ENCODE measurements around the gene VENTX.

Gene VENTX

DNA sequence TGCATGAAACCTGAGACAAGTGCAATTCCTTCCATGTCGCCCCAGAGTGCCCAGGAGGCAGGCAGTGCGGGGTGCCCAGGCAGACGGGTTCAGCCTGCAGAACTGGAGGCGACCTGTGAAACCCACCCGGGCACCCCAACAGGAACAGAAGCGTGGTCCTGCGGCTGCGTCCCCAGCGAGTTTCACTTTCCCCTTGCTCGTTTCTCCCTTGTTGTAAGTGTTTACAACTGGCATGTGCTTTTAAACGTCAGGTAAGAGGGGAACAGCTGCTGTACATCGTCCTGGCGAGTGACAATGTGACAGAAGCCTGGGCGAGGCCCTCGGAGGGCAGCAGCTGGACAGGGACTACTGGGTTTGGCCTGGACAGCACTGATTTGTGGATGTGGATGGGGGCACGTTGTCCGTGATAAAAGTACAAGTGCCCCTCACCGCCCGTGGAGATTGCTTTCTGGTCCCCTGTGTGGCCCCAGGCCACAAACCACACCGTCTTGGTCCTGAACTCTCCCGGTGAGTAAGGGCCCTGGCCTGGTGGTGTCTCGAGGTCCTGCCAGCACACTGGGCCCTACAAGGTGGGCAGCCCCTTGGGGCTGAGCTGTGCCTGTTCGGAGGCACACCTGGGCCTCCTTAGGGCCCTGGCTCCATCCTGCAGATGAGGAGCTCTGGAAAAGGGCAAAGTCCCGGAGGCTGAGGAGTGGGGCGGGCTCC lies 4.0 kb downstream of the VENTX start:
- Histone ChIP-seq H3K27ac (ENCODE audit: low read depth, low read length) (no peak overlapping the region), H3K4me1 (ENCODE audit: insufficient read depth, low read length) (peaks cover 4% of the 10 kb centered on the region; the same call in 1 of the 2 replicates), H3K9ac (ENCODE audit: low read depth, low read length) (no peak overlapping the region), H3K9me3 (ENCODE audit: insufficient read depth, low read depth, low read length) (no peaks in the 10 kb centered on the region), H3K4me3 (ENCODE audit: low read length) (no peak overlapping the region), H3K27me3 (ENCODE audit: insufficient read depth, low read length) (peaks cover 29% of the 10 kb centered on the region), H3K36me3 (ENCODE audit: insufficient read depth, low read length) (no peaks in the 10 kb centered on the region)
- 93% methylated on average over 25 of the region's 25 CpGs for WGBS

DNA sequence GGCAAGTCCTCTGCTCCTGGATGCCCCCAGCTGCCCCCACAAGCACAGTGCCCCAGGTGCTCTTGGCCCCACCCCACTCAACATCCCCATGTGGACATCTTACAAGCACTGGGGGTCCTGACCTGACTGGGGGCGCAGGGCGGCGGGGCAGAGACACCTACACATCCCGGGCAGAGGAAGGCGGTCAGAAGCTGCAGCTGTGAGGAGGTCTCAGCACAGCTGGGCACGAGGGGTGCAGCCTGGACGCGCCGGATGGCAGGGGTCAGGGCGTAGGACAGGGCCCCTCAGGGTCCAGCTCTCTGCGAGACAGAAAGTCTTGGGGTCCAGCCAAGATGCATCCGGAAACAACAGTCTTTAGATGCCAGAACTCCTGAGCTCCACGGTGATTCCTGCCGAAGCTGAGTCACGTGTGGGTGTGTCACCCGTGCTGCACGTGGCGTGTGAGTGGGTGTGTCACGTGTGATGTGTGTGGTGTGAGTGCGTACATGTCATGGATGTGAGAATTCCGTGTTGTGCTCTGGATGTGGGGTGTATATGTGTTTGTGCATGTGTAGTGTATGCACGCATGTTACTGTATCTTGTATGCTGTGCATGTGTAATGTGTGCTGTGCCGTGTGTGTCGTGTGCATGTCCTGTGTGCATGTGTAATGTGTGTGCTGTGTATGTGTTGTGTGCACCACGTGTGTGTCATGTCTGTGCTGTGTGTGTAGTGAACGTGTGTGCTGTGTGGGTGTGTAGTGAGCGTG lies 5.1 kb downstream of the VENTX start:
- 93% methylated on average over 27 of the region's 27 CpGs for WGBS
- no peak overlapping the region for H3K4me3 ChIP-seq (ENCODE audit: low read length)
- peaks cover 9% of the 10 kb centered on the region for H3K4me1 ChIP-seq (ENCODE audit: insufficient read depth, low read length)
- no peak overlapping the region for H3K27ac ChIP-seq (ENCODE audit: low read depth, low read length)
- H3K9me3 ChIP-seq (ENCODE audit: insufficient read depth, low read depth, low read length): no peaks in the 10 kb centered on the region
- H3K27me3 ChIP-seq (ENCODE audit: insufficient read depth, low read length): peaks cover 18% of the 10 kb centered on the region
- H3K36me3 ChIP-seq (ENCODE audit: insufficient read depth, low read length): no peaks in the 10 kb centered on the region
- no peak overlapping the region for H3K9ac ChIP-seq (ENCODE audit: low read depth, low read length)

DNA sequence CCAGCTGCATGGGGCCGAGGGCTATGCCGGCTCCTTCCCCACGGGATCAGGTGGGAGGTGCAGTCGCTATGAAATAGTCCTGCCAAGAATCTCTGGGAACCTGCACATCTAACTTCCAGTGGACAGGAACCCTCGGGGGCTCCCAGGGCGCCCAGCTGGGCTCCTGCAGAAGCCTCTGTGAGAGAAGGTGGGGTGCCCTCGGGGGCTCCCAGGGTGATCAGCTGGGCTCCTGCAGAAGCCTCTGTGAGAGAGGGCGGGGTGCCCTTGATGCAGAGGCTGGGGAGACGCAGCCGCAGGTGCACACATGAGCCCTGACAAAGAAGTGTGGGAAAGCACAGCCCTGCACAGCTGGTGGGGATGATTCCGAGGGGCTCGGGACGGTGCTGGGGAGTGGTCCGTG lies 5.9 kb downstream of the VENTX start:
- peaks cover 8% of the 10 kb centered on the region for H3K4me1 ChIP-seq (ENCODE audit: insufficient read depth, low read length)
- WGBS: 85% methylated on average over 14 of the region's 14 CpGs
- H3K27me3 ChIP-seq (ENCODE audit: insufficient read depth, low read length): peaks cover 10% of the 10 kb centered on the region
- no peak overlapping the region for H3K9ac ChIP-seq (ENCODE audit: low read depth, low read length)
- no peaks in the 10 kb centered on the region for H3K36me3 ChIP-seq (ENCODE audit: insufficient read depth, low read length)
- no peak overlapping the region for H3K4me3 ChIP-seq (ENCODE audit: low read length)
- H3K27ac ChIP-seq (ENCODE audit: low read depth, low read length): no peak overlapping the region
- no peaks in the 10 kb centered on the region for H3K9me3 ChIP-seq (ENCODE audit: insufficient read depth, low read depth, low read length)

DNA sequence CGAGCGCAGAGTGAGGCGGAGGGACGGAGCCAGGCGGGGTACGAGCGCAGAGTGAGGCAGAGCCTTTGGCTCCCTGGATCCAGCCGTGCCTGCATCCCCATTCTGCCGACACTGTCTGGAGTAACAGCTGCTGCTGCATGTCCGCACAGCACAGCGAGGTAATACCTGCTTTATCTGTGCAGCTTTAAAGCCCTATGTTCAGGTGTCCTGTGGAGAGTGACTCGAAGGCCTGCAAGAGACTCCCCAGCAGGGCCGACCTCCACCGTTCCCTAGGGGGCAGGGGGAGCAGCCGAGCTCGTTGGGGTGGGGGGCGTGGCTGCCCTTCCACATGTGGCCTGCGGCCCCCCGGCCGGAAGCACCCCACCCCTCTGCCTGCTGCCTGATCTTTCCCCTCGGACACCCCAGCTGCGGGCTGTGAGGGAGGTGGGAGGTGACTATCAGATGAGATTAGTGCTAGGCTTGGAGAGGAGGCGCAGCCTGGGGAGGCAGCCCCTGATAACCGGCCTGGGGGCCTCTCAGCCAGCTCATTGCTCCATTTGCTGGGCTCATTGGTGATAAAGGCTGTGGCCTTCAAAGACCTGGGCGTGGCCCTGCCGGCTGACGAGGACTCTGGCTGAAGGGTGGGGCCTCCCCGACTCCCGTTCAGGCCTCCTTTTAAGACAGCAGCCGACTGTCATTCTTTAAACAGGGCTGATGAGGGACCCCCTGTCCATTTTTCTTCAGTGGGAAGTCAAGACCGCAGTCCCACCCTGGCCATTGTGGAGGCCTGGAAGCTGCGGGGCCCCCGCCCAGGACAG lies 8.0 kb downstream of the VENTX start:
- 76% methylated on average over 31 of the region's 33 CpGs for WGBS
- Histone ChIP-seq H3K27ac (ENCODE audit: low read depth, low read length) (no peak overlapping the region), H3K9me3 (ENCODE audit: insufficient read depth, low read depth, low read length) (no peaks in the 10 kb centered on the region), H3K27me3 (ENCODE audit: insufficient read depth, low read length) (peaks cover 6% of the 10 kb centered on the region), H3K4me3 (ENCODE audit: low read length) (no peak overlapping the region), H3K4me1 (ENCODE audit: insufficient read depth, low read length) (peaks cover 5% of the 10 kb centered on the region; the same call in 1 of the 2 replicates), H3K36me3 (ENCODE audit: insufficient read depth, low read length) (no peaks in the 10 kb centered on the region), H3K9ac (ENCODE audit: low read depth, low read length) (no peak overlapping the region)

DNA sequence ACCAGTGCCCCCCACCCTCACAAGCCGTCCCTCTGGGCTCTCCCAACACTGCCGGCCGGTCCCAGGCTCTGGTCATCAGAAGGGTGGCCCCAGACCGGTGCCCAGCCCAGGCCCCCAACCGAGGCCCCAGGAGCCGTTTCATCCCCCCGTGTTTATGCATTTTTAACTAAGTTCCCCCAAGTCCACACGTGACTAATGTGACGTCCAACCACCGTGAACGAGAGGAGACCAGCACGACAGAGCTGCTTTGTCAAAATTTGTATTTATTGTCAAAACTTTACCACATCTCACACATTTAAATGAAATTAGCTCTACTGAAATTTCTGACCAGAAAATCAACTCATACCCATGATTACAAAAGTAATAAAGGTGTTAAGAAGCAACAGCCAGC lies 8.6 kb downstream of the VENTX start:
- Histone ChIP-seq H3K9me3 (ENCODE audit: insufficient read depth, low read depth, low read length) (no peaks in the 10 kb centered on the region), H3K4me3 (ENCODE audit: low read length) (no peak overlapping the region), H3K9ac (ENCODE audit: low read depth, low read length) (no peak overlapping the region), H3K36me3 (ENCODE audit: insufficient read depth, low read length) (no peaks in the 10 kb centered on the region), H3K27me3 (ENCODE audit: insufficient read depth, low read length) (peaks cover 6% of the 10 kb centered on the region), H3K4me1 (ENCODE audit: insufficient read depth, low read length) (peaks cover 5% of the 10 kb centered on the region; the same call in 1 of the 2 replicates), H3K27ac (ENCODE audit: low read depth, low read length) (no peak overlapping the region)
- WGBS: 86% methylated on average over 12 of the region's 12 CpGs

DNA sequence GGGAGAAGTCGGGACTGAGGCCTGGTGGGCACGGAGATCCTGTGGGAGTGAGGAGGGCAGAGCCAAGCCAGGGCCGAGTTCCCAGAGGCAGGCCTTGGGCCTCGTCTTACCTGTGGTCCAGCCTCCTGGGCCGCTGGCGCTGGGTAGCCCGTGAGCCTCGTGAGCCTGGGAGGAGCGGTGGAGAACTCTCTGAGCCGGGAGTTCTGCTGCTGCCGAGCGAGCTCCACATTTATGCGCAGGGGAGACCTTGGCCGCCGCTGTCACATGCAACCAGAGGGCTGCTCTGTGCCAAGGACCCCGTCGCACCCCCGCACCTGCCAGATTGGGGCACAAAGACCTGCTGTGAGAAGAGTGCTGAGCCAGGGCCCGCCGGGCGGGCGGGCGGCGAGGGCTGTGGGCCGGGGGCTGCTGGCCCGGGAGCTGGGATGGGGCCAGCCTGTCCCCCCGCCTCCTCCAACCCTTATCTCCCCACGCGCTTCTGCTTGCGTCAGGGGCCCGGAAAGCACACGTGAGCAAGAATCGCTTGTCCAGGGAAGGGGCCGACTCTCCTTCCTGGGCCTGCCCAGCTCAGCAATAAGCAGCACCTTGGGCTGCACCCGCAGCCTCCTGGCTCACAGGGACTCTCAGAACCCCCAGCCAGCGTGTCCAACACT lies 10.2 kb downstream of the VENTX start:
- H3K4me1 ChIP-seq (ENCODE audit: insufficient read depth, low read length): peaks cover 5% of the 10 kb centered on the region; the same call in 1 of the 2 replicates
- no peak overlapping the region for H3K27ac ChIP-seq (ENCODE audit: low read depth, low read length)

DNA sequence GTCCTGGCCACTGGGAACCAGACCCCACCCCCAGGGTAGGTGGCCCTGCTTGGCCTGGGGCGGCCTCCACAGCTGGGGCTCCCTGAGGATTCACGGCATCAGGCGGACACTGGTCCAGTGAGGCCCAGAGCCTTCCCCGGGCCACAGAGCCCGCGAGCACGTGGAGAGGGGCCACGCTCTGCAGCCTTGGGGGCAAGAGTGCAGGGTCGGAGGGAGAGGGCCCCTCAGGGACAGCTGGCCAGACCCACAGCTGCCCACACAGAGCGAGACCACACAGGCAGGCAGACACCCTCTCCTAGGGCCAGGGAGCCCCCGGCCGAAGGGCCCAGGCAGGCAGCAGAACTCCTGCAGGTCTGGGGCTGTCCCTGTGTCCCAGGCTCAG lies 10.7 kb downstream of the VENTX start:
- H3K4me1 ChIP-seq (ENCODE audit: insufficient read depth, low read length): peaks cover 5% of the 10 kb centered on the region; the same call in 1 of the 2 replicates
- no peaks in the 10 kb centered on the region for H3K36me3 ChIP-seq (ENCODE audit: insufficient read depth, low read length)
- no peak overlapping the region for H3K9ac ChIP-seq (ENCODE audit: low read depth, low read length)
- WGBS: 89% methylated on average over 12 of the region's 12 CpGs
- no peak overlapping the region for H3K27ac ChIP-seq (ENCODE audit: low read depth, low read length)
- no peaks in the 10 kb centered on the region for H3K9me3 ChIP-seq (ENCODE audit: insufficient read depth, low read depth, low read length)
- peaks cover 6% of the 10 kb centered on the region; the same call in 1 of the 2 replicates for H3K27me3 ChIP-seq (ENCODE audit: insufficient read depth, low read length)
- H3K4me3 ChIP-seq (ENCODE audit: low read length): no peak overlapping the region

More for the DNA sequence above, 10.2 kb downstream of the VENTX start:
- H3K9me3 ChIP-seq (ENCODE audit: insufficient read depth, low read depth, low read length): no peaks in the 10 kb centered on the region
- no peaks in the 10 kb centered on the region for H3K36me3 ChIP-seq (ENCODE audit: insufficient read depth, low read length)
- peaks cover 6% of the 10 kb centered on the region; the same call in 1 of the 2 replicates for H3K27me3 ChIP-seq (ENCODE audit: insufficient read depth, low read length)
- no peak overlapping the region for H3K9ac ChIP-seq (ENCODE audit: low read depth, low read length)
- 84% methylated on average over 36 of the region's 36 CpGs for WGBS
- no peak overlapping the region for H3K4me3 ChIP-seq (ENCODE audit: low read length)

DNA sequence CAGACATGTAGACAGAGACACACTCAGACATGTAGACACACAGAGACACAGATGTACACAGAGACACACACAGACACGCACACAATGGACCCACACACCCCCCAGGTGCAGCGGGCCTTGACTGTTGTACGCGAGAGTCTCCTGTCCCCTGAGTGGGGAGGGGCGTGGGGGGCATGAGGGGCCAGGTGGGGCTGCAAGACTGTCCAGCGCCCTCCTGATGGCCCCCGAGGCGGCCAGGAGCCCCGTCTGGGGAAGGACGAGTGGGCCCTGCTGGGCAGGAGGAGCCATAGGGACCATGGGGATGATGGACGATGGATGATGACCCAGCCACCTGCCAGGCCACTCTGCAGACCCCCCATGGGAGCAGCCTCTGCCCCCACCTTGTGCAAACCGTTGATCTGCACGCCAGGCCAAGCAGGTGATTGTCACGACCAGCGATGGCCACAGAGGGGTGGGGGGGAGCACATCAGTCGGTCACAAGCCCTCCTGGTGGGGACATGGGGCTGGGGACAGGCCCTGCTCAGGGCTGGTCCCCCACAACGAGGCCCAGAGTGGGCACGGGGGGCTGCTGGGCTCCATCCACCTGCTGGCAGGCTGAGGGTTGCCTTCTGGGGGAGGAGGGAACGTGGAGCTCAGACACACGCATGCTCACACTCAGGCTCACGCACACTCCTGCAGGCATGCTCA lies 11.6 kb downstream of the VENTX start:
- no peaks in the 10 kb centered on the region for H3K36me3 ChIP-seq (ENCODE audit: insufficient read depth, low read length)
- H3K9ac ChIP-seq (ENCODE audit: low read depth, low read length): no peak overlapping the region
- peaks cover 5% of the 10 kb centered on the region; the same call in 1 of the 2 replicates for H3K4me1 ChIP-seq (ENCODE audit: insufficient read depth, low read length)
- H3K4me3 ChIP-seq (ENCODE audit: low read length): no peak overlapping the region
- 74% methylated on average over 21 of the region's 21 CpGs for WGBS
- no peak overlapping the region for H3K27ac ChIP-seq (ENCODE audit: low read depth, low read length)
- peaks cover 6% of the 10 kb centered on the region; the same call in 1 of the 2 replicates for H3K27me3 ChIP-seq (ENCODE audit: insufficient read depth, low read length)
- H3K9me3 ChIP-seq (ENCODE audit: insufficient read depth, low read depth, low read length): no peaks in the 10 kb centered on the region

DNA sequence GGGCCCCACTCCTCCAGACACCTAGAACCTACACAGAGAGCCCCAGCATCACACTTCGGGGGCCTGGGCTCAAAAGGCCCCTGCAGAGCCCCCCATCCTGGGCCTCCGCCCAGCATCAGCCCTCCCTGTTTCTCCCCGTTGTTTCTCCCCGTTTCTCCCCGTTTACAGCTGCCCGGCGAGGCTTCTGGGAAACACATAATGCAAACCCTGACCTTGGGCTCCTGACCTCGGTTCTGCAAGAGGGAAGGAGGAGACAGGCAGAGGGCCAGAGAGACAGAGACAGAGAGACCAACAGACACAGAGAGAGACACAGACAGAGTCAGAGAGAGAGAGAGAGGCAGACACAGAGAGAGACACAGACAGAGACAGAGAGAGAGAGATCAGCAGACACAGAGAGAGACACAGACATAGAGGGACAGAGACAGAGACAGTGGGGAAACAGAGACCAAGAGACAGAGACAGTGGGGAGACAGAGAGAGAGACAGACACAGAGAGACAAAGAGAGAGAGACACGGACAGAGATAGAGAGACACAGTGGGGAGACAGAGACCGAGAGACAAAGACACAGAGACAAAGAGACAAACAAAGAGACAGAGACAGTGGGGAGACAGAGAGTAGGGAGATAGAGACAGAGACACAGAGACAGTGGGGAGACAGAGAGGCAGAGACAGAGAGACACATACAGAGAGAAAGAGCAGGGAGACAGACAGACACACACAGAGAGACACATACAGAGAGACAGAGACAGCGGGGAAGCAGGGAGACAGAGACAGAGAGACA lies 12.5 kb downstream of the VENTX start:
- H3K9ac ChIP-seq (ENCODE audit: low read depth, low read length): no peak overlapping the region
- H3K4me3 ChIP-seq (ENCODE audit: low read length): no peak overlapping the region
- H3K27ac ChIP-seq (ENCODE audit: low read depth, low read length): no peak overlapping the region
- H3K4me1 ChIP-seq (ENCODE audit: insufficient read depth, low read length): peaks cover 5% of the 10 kb centered on the region; the same call in 1 of the 2 replicates
- H3K36me3 ChIP-seq (ENCODE audit: insufficient read depth, low read length): no peaks in the 10 kb centered on the region
- H3K9me3 ChIP-seq (ENCODE audit: insufficient read depth, low read depth, low read length): no peaks in the 10 kb centered on the region
- WGBS: 88% methylated on average over 11 of the region's 11 CpGs
- peaks cover 6% of the 10 kb centered on the region; the same call in 1 of the 2 replicates for H3K27me3 ChIP-seq (ENCODE audit: insufficient read depth, low read length)
